IMR-90 (cell line): Measurements from ENCODE around the gene LCE1A. TPM values are rescaled to one million over a fixed set of nuclear protein-coding genes. Genes with fewer than 3 reads are reported as not detected.
A peak's percentile ranks its signal among the peaks of the same experiment; 100 is the strongest.

Experiments
- ATAC-seq: fragments of 200-7000 bp; cut with Tn5 transposase; 2 replicates; pipeline ENCODE4 v1.9.1; 2020; ENCODE audit warnings: low read depth, mild to moderate bottlenecking, moderate library complexity
- BruUV-seq: library from RNA; stranded (reverse); fragments of 400-500 nt; replicated peaks from 2 replicates; lab custom pipeline; 2021; lab: Mats Ljungman, UMichigan
- CTCF ChIA-PET: fragments of 300-600 bp; formaldehyde crosslinking; extraction: SDS; loops from one replicate; lab custom pipeline; 2021; ENCODE audit warnings: antibody characterized with exemption; lab: Yijun Ruan, JAX
- POLR2A ChIA-PET: fragments of 300-600 bp; sonication (Branson Sonifier 250); formaldehyde crosslinking; loops from one replicate; lab custom pipeline; 2022; ENCODE audit warnings: antibody characterized with exemption; ENCODE audit not compliant: unreplicated experiment; lab: Charles Lee
- DNase-seq: peaks from one replicate; pipeline ENCODE4 v3.0.0; 2013
- H2AFZ ChIP-seq: replicated peaks from 2 replicates; pipeline ENCODE3; 2013; ENCODE audit warnings: low read length, mild to moderate bottlenecking; ENCODE audit not compliant: poor library complexity
- H2AK5ac ChIP-seq: 2 replicates; pipeline ENCODE4 v1.6.1; 2013; ENCODE audit warnings: low read depth, low read length, inconsistent platforms
- H2AK9ac ChIP-seq: replicated peaks from 2 replicates; pipeline ENCODE3; 2013; ENCODE audit warnings: mild to moderate bottlenecking, low read depth, low read length, moderate library complexity; ENCODE audit not compliant: poor library complexity
- H2BK120ac ChIP-seq: 2 replicates; pipeline ENCODE4 v1.6.1; 2013; ENCODE audit warnings: low read depth, low read length, inconsistent platforms
- H2BK15ac ChIP-seq: 3 replicates; pipeline ENCODE4 v1.6.1; 2013; ENCODE audit warnings: low read depth, low read length, inconsistent platforms
- H2BK20ac ChIP-seq: 2 replicates; pipeline ENCODE4 v1.6.1; 2013; ENCODE audit warnings: low read depth, mild to moderate bottlenecking, inconsistent platforms, low read length, moderate library complexity
- H2BK5ac ChIP-seq: 2 replicates; pipeline ENCODE4 v1.6.1; 2013; ENCODE audit warnings: mild to moderate bottlenecking, low read depth, low read length, inconsistent platforms; ENCODE audit not compliant: poor library complexity, severe bottlenecking
- H3K14ac ChIP-seq: replicated peaks from 2 replicates; pipeline ENCODE4 v1.6.1; 2013; ENCODE audit warnings: low read depth, low read length, inconsistent platforms
- H3K18ac ChIP-seq: 2 replicates; pipeline ENCODE4 v1.6.1; 2013; ENCODE audit warnings: low read depth, low read length, control low read depth
- H3K23ac ChIP-seq: 2 replicates; pipeline ENCODE4 v1.6.1; 2013; ENCODE audit warnings: low read depth, low read length, inconsistent platforms
- H3K27ac ChIP-seq: 2 replicates; pipeline ENCODE4 v1.5.1; 2013; ENCODE audit warnings: mild to moderate bottlenecking, control low read depth, low read length; ENCODE audit not compliant: insufficient read depth
- H3K27me3 ChIP-seq: 2 replicates; pipeline ENCODE4 v1.6.1; 2013; ENCODE audit warnings: low read length; ENCODE audit not compliant: control insufficient read depth, insufficient read depth
- H3K36me3 ChIP-seq: 2 replicates; pipeline ENCODE4 v1.6.1; 2013; ENCODE audit warnings: low read length, mixed read lengths; ENCODE audit not compliant: control insufficient read depth, insufficient read depth
- H3K4ac ChIP-seq: 2 replicates; pipeline ENCODE4 v1.6.1; 2013; ENCODE audit warnings: low read depth, low read length, inconsistent platforms
- H3K4me1 ChIP-seq: 2 replicates; pipeline ENCODE4 v1.6.1; 2013; ENCODE audit warnings: low read length, mixed read lengths; ENCODE audit not compliant: control insufficient read depth, insufficient read depth
- H3K4me2 ChIP-seq: 2 replicates; pipeline ENCODE4 v1.6.1; 2013; ENCODE audit warnings: low read depth, mild to moderate bottlenecking, control low read depth, low read length, moderate library complexity
- H3K4me3 ChIP-seq: 2 replicates; pipeline ENCODE4 v1.5.1; 2013; ENCODE audit warnings: low read depth, mild to moderate bottlenecking, control low read depth, low read length, moderate library complexity; ENCODE audit not compliant: insufficient read depth
- H3K56ac ChIP-seq: 2 replicates; pipeline ENCODE4 v1.6.1; 2013; ENCODE audit warnings: low read length, inconsistent platforms; ENCODE audit not compliant: insufficient read depth; ENCODE audit errors: extremely low read depth
- H3K79me1 ChIP-seq, 2 experiments: 2 replicates each; pipeline ENCODE4 v1.6.1; 2013; ENCODE audit warnings: low read length in 2 of 2, inconsistent platforms in 1 of 2, low read depth in 1 of 2
- H3K9ac ChIP-seq: 2 replicates; pipeline ENCODE4 v1.6.1; 2013; ENCODE audit warnings: low read depth, low read length, control low read depth
- H3K9me1 ChIP-seq: 2 replicates; pipeline ENCODE4 v1.6.1; 2013; ENCODE audit warnings: low read length, inconsistent platforms; ENCODE audit not compliant: insufficient read depth
- H3K9me3 ChIP-seq: 2 replicates; pipeline ENCODE4 v1.6.1; 2013; ENCODE audit warnings: low read length; ENCODE audit not compliant: control insufficient read depth, insufficient read depth
- H4K20me1 ChIP-seq: 2 replicates; pipeline ENCODE4 v1.6.1; 2013; ENCODE audit warnings: low read length, inconsistent platforms; ENCODE audit not compliant: insufficient read depth
- H4K5ac ChIP-seq: 2 replicates; pipeline ENCODE4 v1.6.1; 2013; ENCODE audit warnings: mild to moderate bottlenecking, low read depth, low read length, control low read depth
- H4K8ac ChIP-seq, 2 experiments: 2 replicates each; pipeline ENCODE4 v1.6.1; 2013; ENCODE audit warnings: low read depth in 2 of 2, low read length in 2 of 2, control low read depth in 1 of 2, inconsistent platforms in 1 of 2
- H4K91ac ChIP-seq: 2 replicates; pipeline ENCODE4 v1.6.1; 2013; ENCODE audit warnings: low read depth, low read length, inconsistent platforms; ENCODE audit not compliant: insufficient read depth
- CHD1 ChIP-seq: IDR thresholded peaks from 2 replicates; pipeline ENCODE4 v1.6.1; 2012; ENCODE audit warnings: low read depth, low read length, improper control_type of control experiment
- RCOR1 ChIP-seq: IDR thresholded peaks from 2 replicates; pipeline ENCODE4 v1.6.1; 2012; ENCODE audit warnings: mild to moderate bottlenecking, low read length, improper control_type of control experiment; ENCODE audit not compliant: insufficient replicate concordance
- RFX5 ChIP-seq: IDR thresholded peaks from 2 replicates; pipeline ENCODE4 v1.8.0; 2012; ENCODE audit warnings: low read depth, mild to moderate bottlenecking, low read length, moderate library complexity
- WGBS, 2 experiments: methylation state at CpG; one replicate each; pipeline versions ENCODE4 v1.1.5 to v1.1.7; 2013; ENCODE audit warnings: missing lambda C conversion rate in 2 of 2; ENCODE audit not compliant: insufficient read length in 1 of 2; ENCODE audit errors: extremely low coverage in 2 of 2; 5-methylcytosine and 5-hydroxymethylcytosine counted together
- dilution Hi-C: fragments of 300-500 bp; cut with HindIII; formaldehyde crosslinking; loops from one replicate; pipeline ENCODE4 v1.14.3; 2018; ENCODE audit warnings: low sequenced_read_pairs; ENCODE audit not compliant: unreplicated experiment
- in situ Hi-C: fragments of 300-500 bp; cut with MboI; formaldehyde crosslinking; loops from 3 replicates; pipeline ENCODE4 v1.14.3; 2019; ENCODE audit warnings: low sequenced_read_pairs, inconsistent platforms, mixed read lengths
- intact Hi-C: fragments of 100-400 bp; cut with micrococcal nuclease; formaldehyde crosslinking; loops from 2 replicates; pipeline ENCODE4 v1.10.0; 2022
- polyA plus RNA-seq, 3 experiments: library from polyadenylated mRNA; depleted of rRNA; stranded (reverse); fragments of >200 nt; gene quantifications; 2 replicates each; pipeline ENCODE4 v1.2.3, GENCODE V29; 2012; ENCODE audit warnings: low replicate concordance in 1 of 3
- total RNA-seq: library from RNA; depleted of rRNA; stranded (reverse); fragments of >200 nt; gene quantifications from 2 replicates; pipeline ENCODE4 v1.2.3, GENCODE V29; 2012
- TF ChIP-seq, protein P1 (sequence below): fragments of 150-350 bp; IDR thresholded peaks from 2 replicates; pipeline ENCODE4 v1.6.1; 2017; ENCODE audit warnings: mild to moderate bottlenecking, antibody characterized with exemption, low read length, low read depth

The LCE1A gene
- total and polyA plus RNA-seq, 2 of the 4 experiments (the other 2 are of a cell fraction) = not detected

DNA sequence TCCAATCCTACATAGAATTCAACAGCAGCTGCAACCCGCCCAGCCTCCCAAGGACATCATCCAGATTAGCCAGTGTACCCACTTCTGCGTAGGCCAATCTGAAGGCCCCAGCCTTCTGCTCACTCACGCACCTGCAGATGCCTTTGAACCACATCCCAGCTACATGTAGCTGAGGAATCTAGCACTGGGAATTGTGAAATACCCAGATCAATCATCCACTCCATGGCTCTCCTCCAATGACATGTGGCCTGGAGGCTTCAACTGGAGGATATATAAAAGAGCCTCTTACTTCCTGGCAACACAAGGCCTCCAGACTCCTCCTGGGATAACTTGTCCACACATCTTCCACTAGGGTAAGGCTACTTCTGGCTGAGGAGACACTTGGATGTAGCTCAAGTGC is 15.3 kb downstream of the LCE1A start, which contains the start of gene LCE6A:
TSS of gene LCE6A (plus strand) at position 301 of the 400 bp plus-strand sequence. CDS start 665 bp downstream, outside the sequence.
- no peaks in the 10 kb centered on the region for H3K9me3 ChIP-seq
- H4K8ac ChIP-seq = no peak within 1 kb of the TSS
- H2BK20ac ChIP-seq = no peak within 1 kb of the TSS
- no peak within 1 kb of the TSS for H3K18ac ChIP-seq
- no peak within 1 kb of the TSS for H3K14ac ChIP-seq
- intact Hi-C loops = no loop called here
- H2BK5ac ChIP-seq = no peak within 1 kb of the TSS
- no peak within 1 kb of the TSS for H3K27ac ChIP-seq
- dilution Hi-C loops = no loop called here
- TF ChIP-seq RCOR1 (no peak), CHD1 (no peak), RFX5 (no peak)
- TF ChIP-seq, protein P1, sequence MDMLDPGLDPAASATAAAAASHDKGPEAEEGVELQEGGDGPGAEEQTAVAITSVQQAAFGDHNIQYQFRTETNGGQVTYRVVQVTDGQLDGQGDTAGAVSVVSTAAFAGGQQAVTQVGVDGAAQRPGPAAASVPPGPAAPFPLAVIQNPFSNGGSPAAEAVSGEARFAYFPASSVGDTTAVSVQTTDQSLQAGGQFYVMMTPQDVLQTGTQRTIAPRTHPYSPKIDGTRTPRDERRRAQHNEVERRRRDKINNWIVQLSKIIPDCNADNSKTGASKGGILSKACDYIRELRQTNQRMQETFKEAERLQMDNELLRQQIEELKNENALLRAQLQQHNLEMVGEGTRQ = no peak
- H4K5ac ChIP-seq = no peak within 1 kb of the TSS
- no peaks in the 10 kb centered on the region for H3K9me1 ChIP-seq
- ChIA-PET CTCF (no interaction called here), POLR2A (no interaction called here)
- H4K20me1 ChIP-seq = no peaks in the 10 kb centered on the region
- in situ Hi-C loops = no loop called here
- no peaks in the 10 kb centered on the region for H3K4me1 ChIP-seq
- no peak within 1 kb of the TSS for H2AK5ac ChIP-seq
- H3K4me2 ChIP-seq = no peak within 1 kb of the TSS
- no peaks in the 10 kb centered on the region for H3K27me3 ChIP-seq
- no peak within 1 kb of the TSS for H2BK120ac ChIP-seq
- no peak within 1 kb of the TSS for H3K23ac ChIP-seq
- no peak within 1 kb of the TSS for H3K4me3 ChIP-seq
- no peak within 1 kb of the TSS for H3K9ac ChIP-seq
- H3K36me3 ChIP-seq = no peaks in the 10 kb centered on the region
- H3K56ac ChIP-seq = no peak within 1 kb of the TSS
- H2AFZ ChIP-seq = peak within 1 kb of the TSS; percentile 19
- no peak within 1 kb of the TSS for H4K91ac ChIP-seq
- BruUV-seq = no TSS peak
- no peak within 1 kb of the TSS for H2BK15ac ChIP-seq
- DNase-seq = no peak
- no peak within 1 kb of the TSS for H3K4ac ChIP-seq
- ATAC-seq = no peak
- H3K79me1 ChIP-seq = no peaks in the 10 kb centered on the region
- H2AK9ac ChIP-seq = no peak within 1 kb of the TSS
- WGBS, 2 experiments = no CpG with 5 or more reads among the region's 3 CpGs
